Fibroblast of lung (primary cell): ENCODE data around the gene ANKFN1.
"Not testable (repeated sequence)": the region's sequence is repeated elsewhere in the genome, so short reads cannot be mapped to it uniquely, and the experiment has no call there.

ENCODE experiments used
- CTCF ChIP-seq, 2 donors: IDR thresholded peaks in 1 of 2; conservative IDR thresholded peaks in 1 of 2; 1 replicate in 1 of 2; 2 replicates in 1 of 2; pipeline ENCODE4 v1.5.1; 2011 to 2012; ENCODE audit warnings: low read length in 2 of 2, control low read depth in 1 of 2, inconsistent platforms in 1 of 2, low read depth in 1 of 2, mild to moderate bottlenecking in 1 of 2
- EZH2 ChIP-seq: IDR thresholded peaks from 2 replicates; pipeline ENCODE4 v1.5.1; 2012; ENCODE audit warnings: low read length, control low read depth, mild to moderate bottlenecking; ENCODE audit errors: missing control alignments

DNA sequence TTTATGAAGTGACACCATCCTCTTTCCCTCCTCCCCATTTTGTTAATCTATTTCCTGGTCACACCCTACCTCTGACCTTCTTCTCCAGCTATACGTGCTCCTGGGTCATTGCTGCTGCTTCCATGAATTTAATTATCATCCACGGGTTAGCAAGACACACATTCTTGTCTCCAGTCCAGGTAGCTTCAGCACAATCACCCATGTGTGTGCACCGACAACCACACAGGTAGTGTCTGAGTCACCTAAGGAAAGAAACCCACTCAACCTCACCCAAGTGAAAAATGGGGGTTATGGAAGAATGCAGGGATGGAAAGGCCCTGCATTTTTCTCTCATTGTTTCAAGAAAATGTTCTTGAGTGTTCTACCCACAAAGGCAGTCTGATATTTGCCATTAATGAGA lies 135.5 kb downstream of the ANKFN1 start:
- not testable (repeated sequence) for TF ChIP-seq CTCF (conservative IDR thresholded peaks at IDR 0.05 in 1 of 2, IDR thresholded peaks at IDR 0.05 in 1 of 2; ENCODE audit: low read depth in 1 of 2, low read length in 2 of 2); EZH2
